H1 (cell line): Measurements from ENCODE around the gene ASIC2. TPM values are rescaled to one million over a fixed set of nuclear protein-coding genes. Genes with fewer than 3 reads are reported as not detected.

ENCODE experiments used
- CTCF ChIA-PET: fragments of 300-600 bp; sonication (Branson Sonifier 250); formaldehyde crosslinking; loops from one replicate; lab custom pipeline; 2021; ENCODE audit not compliant: partially characterized antibody; lab: Charles Lee
- POLR2A ChIA-PET: fragments of 300-600 bp; sonication (Branson Sonifier 250); formaldehyde crosslinking; loops from one replicate; lab custom pipeline; 2021; ENCODE audit warnings: inconsistent platforms; ENCODE audit not compliant: partially characterized antibody; lab: Charles Lee
- DNase-seq, 2 experiments: peaks; one replicate each; pipeline versions ENCODE4 v3.0.0 to v3.0.0-alpha.2; 2010 to 2022; ENCODE audit warnings: low spot score in 2 of 2, low read depth in 1 of 2, mixed read lengths in 1 of 2
- FAIRE-seq: peaks from 2 replicates; lab custom pipeline; 2011; peaks lifted over from hg19 to GRCh38; lab: Jason Lieb, UNC
- H2AFZ ChIP-seq: 2 replicates; pipeline ENCODE4 v1.8.1; 2012; ENCODE audit warnings: low read length, inconsistent platforms
- H2AK5ac ChIP-seq: 2 replicates; pipeline ENCODE4 v1.6.1; 2013; ENCODE audit warnings: low read depth, low read length
- H2BK120ac ChIP-seq: replicated peaks from 2 replicates; pipeline ENCODE3; 2013; ENCODE audit warnings: low read depth, low read length, inconsistent platforms
- H2BK12ac ChIP-seq: 2 replicates; pipeline ENCODE4 v1.6.1; 2013; ENCODE audit warnings: low read depth, low read length
- H2BK15ac ChIP-seq: 2 replicates; pipeline ENCODE4 v1.6.1; 2013; ENCODE audit warnings: low read length
- H2BK20ac ChIP-seq: 2 replicates; pipeline ENCODE4 v1.6.1; 2013; ENCODE audit warnings: low read length
- H2BK5ac ChIP-seq: 2 replicates; pipeline ENCODE4 v1.6.1; 2013; ENCODE audit warnings: low read depth, low read length
- H3K14ac ChIP-seq: 2 replicates; pipeline ENCODE4 v1.6.1; 2013; ENCODE audit warnings: inconsistent platforms; ENCODE audit not compliant: insufficient read length
- H3K18ac ChIP-seq: 2 replicates; pipeline ENCODE4 v1.6.1; 2013; ENCODE audit warnings: low read length; ENCODE audit errors: extremely low read depth
- H3K23ac ChIP-seq: 2 replicates; pipeline ENCODE4 v1.6.1; 2013; ENCODE audit warnings: inconsistent platforms; ENCODE audit not compliant: insufficient read length
- H3K23me2 ChIP-seq: 2 replicates; pipeline ENCODE4 v1.6.1; 2013; ENCODE audit warnings: low read depth, low read length
- H3K27ac ChIP-seq: 2 replicates; pipeline ENCODE4 v1.6.1; 2011; ENCODE audit warnings: low read depth, low read length, inconsistent platforms
- H3K27me3 ChIP-seq, 4 experiments: replicated peaks in 1 of 4; 1 replicate in 1 of 4; 2 replicates in 3 of 4; pipeline versions ENCODE4 v1.6.1 to v1.8.1; 2011 to 2013; ENCODE audit warnings: low read length in 3 of 4, mild to moderate bottlenecking in 3 of 4, inconsistent platforms in 2 of 4, mixed read lengths in 2 of 4, moderate library complexity in 1 of 4; ENCODE audit not compliant: control insufficient read depth in 3 of 4, insufficient read depth in 3 of 4; ENCODE audit errors: extremely low read depth in 1 of 4
- H3K36me3 ChIP-seq, 4 experiments: 2 replicates each; pipeline versions ENCODE4 v1.6.1 to v1.8.1; 2011 to 2013; ENCODE audit warnings: mild to moderate bottlenecking in 4 of 4, low read length in 3 of 4, moderate library complexity in 2 of 4, control low read depth in 1 of 4, inconsistent platforms in 1 of 4; ENCODE audit not compliant: insufficient read depth in 4 of 4, control insufficient read depth in 2 of 4
- H3K4ac ChIP-seq: replicated peaks from 2 replicates; pipeline ENCODE3; 2013; ENCODE audit warnings: low read length, low read depth, mixed read lengths, inconsistent platforms; ENCODE audit not compliant: insufficient read length
- H3K4me1 ChIP-seq, 4 experiments: replicated peaks in 1 of 4; 1 replicate in 1 of 4; 2 replicates in 3 of 4; pipeline versions ENCODE4 v1.6.1 to v1.8.1; 2011 to 2013; ENCODE audit warnings: low read length in 3 of 4, inconsistent platforms in 2 of 4, mixed read lengths in 1 of 4; ENCODE audit not compliant: insufficient read depth in 4 of 4, control insufficient read depth in 3 of 4
- H3K4me2 ChIP-seq, 2 experiments: 2 replicates each; pipeline versions ENCODE4 v1.6.1 to v1.8.1; 2011 to 2013; ENCODE audit warnings: low read depth in 2 of 2, low read length in 2 of 2, control low read depth in 1 of 2, inconsistent platforms in 1 of 2, mild to moderate bottlenecking in 1 of 2; ENCODE audit not compliant: insufficient read depth in 1 of 2
- H3K4me3 ChIP-seq, 4 experiments: fragments of 200-600, 300-600 bp in 1 of 4; sonication (generic), shearing (Covaris generic), sonication (Bioruptor Twin) in 1 of 4; 2 replicates each; pipeline versions ENCODE4 v1.5.1 to v1.8.1; 2011 to 2016; ENCODE audit warnings: low read length in 4 of 4, low read depth in 3 of 4, control low read depth in 2 of 4, inconsistent platforms in 2 of 4, mild to moderate bottlenecking in 2 of 4, mixed read lengths in 1 of 4, moderate library complexity in 1 of 4; ENCODE audit not compliant: insufficient read depth in 2 of 4; ENCODE audit errors: extremely low read depth in 1 of 4
- H3K56ac ChIP-seq: replicated peaks from 2 replicates; pipeline ENCODE3; 2013; ENCODE audit warnings: low read depth, mild to moderate bottlenecking, mixed read lengths, low read length, inconsistent platforms; ENCODE audit not compliant: insufficient read length
- H3K79me1 ChIP-seq: 2 replicates; pipeline ENCODE4 v1.6.1; 2013; ENCODE audit warnings: low read depth, low read length, control low read depth
- H3K79me2 ChIP-seq, 2 experiments: 2 replicates each; pipeline versions ENCODE4 v1.6.1 to v1.8.1; 2012 to 2013; ENCODE audit warnings: low read length in 2 of 2, mild to moderate bottlenecking in 2 of 2, inconsistent platforms in 1 of 2; ENCODE audit not compliant: insufficient read depth in 2 of 2, control insufficient read depth in 1 of 2
- H3K9ac ChIP-seq, 4 experiments: replicated peaks in 1 of 4; 1 replicate in 1 of 4; 2 replicates in 3 of 4; pipeline versions ENCODE4 v1.6.1 to v1.8.1; 2011 to 2013; ENCODE audit warnings: low read depth in 3 of 4, low read length in 3 of 4, control low read depth in 2 of 4, mild to moderate bottlenecking in 2 of 4, moderate library complexity in 2 of 4, inconsistent platforms in 1 of 4; ENCODE audit errors: extremely low read depth in 1 of 4
- H3K9me3 ChIP-seq, 2 experiments: 2 replicates each; pipeline versions ENCODE4 v1.6.1 to v1.8.1; 2012 to 2013; ENCODE audit warnings: mild to moderate bottlenecking in 2 of 2, moderate library complexity in 2 of 2, control low read depth in 1 of 2, inconsistent platforms in 1 of 2, low read depth in 1 of 2, low read length in 1 of 2, mixed read lengths in 1 of 2; ENCODE audit not compliant: insufficient read depth in 2 of 2
- H4K20me1 ChIP-seq, 2 experiments: replicated peaks in 1 of 2; 2 replicates each; pipeline versions ENCODE3 to v1.8.1; 2011 to 2013; ENCODE audit warnings: inconsistent platforms in 2 of 2, low read length in 2 of 2, mild to moderate bottlenecking in 1 of 2; ENCODE audit not compliant: insufficient read depth in 2 of 2, control insufficient read depth in 1 of 2
- H4K5ac ChIP-seq: 2 replicates; pipeline ENCODE4 v1.6.1; 2013; ENCODE audit warnings: low read length, low read depth, mixed read lengths, inconsistent platforms; ENCODE audit not compliant: insufficient read length
- H4K8ac ChIP-seq: 2 replicates; pipeline ENCODE4 v1.8.0; 2013; ENCODE audit warnings: mild to moderate bottlenecking, moderate library complexity, low read length, inconsistent platforms; ENCODE audit not compliant: insufficient read depth; ENCODE audit errors: extremely low read depth
- H4K91ac ChIP-seq: replicated peaks from 2 replicates; pipeline ENCODE3; 2013; ENCODE audit warnings: low read length, mixed read lengths, inconsistent platforms; ENCODE audit not compliant: insufficient read length
- CBX8 ChIP-seq: fragments of 300-800, 300-1000 bp; sonication (generic); IDR thresholded peaks from 2 replicates; pipeline ENCODE4 v1.7.1; 2016; ENCODE audit warnings: low read depth, low read length, borderline replicate concordance
- CTBP2 ChIP-seq: IDR thresholded peaks from 2 replicates; pipeline ENCODE4 v1.7.0; 2011; ENCODE audit warnings: borderline replicate concordance, mild to moderate bottlenecking, moderate library complexity, mixed read lengths, low read length; ENCODE audit not compliant: insufficient read depth, insufficient read length
- E2F6 ChIP-seq: IDR thresholded peaks from 2 replicates; pipeline ENCODE4 v1.6.1; 2012; ENCODE audit warnings: inconsistent platforms
- FOSL1 ChIP-seq: IDR thresholded peaks from 2 replicates; pipeline ENCODE4 v1.6.1; 2011; ENCODE audit warnings: mild to moderate bottlenecking, low read depth, low read length, moderate library complexity; ENCODE audit not compliant: insufficient read depth
- HDAC2 ChIP-seq, 2 experiments: fragments of 300-600 bp in 1 of 2; sonication (generic) in 1 of 2; IDR thresholded peaks; 2 replicates each; pipeline ENCODE4 v1.6.1; 2011 to 2012; ENCODE audit warnings: low read depth in 2 of 2, low read length in 2 of 2, mild to moderate bottlenecking in 2 of 2, moderate library complexity in 2 of 2, borderline replicate concordance in 1 of 2, inconsistent platforms in 1 of 2
- JUN ChIP-seq: IDR thresholded peaks from 2 replicates; pipeline ENCODE4 v1.6.1; 2011; ENCODE audit warnings: low read depth, mild to moderate bottlenecking, improper control_type of control experiment, low read length
- RBBP5 ChIP-seq: IDR thresholded peaks from 2 replicates; pipeline ENCODE4 v1.7.1; 2012; ENCODE audit warnings: low read depth, mild to moderate bottlenecking, inconsistent platforms, low read length, moderate library complexity, borderline replicate concordance
- SP4 ChIP-seq: IDR thresholded peaks from 2 replicates; pipeline ENCODE4 v1.6.1; 2012; ENCODE audit warnings: low read length, inconsistent platforms
- SRF ChIP-seq: IDR thresholded peaks from 2 replicates; pipeline ENCODE4 v1.6.1; 2011; ENCODE audit warnings: mild to moderate bottlenecking, low read depth, low read length, moderate library complexity
- TBP ChIP-seq: IDR thresholded peaks from 2 replicates; pipeline ENCODE4 v1.6.1; 2011; ENCODE audit warnings: low read depth, low read length, improper control_type of control experiment
- TCF12 ChIP-seq: IDR thresholded peaks from 2 replicates; pipeline ENCODE4 v1.6.1; 2011; ENCODE audit warnings: low read depth, mild to moderate bottlenecking, low read length
- USF2 ChIP-seq: IDR thresholded peaks from 2 replicates; pipeline ENCODE4 v1.6.1; 2011; ENCODE audit warnings: low read length, improper control_type of control experiment
- WGBS, 2 experiments: shearing (Covaris generic) in 1 of 2; methylation state at CpG; one replicate each; pipeline versions ENCODE4 v1.1.6 to v1.1.7; 2013 to 2015; ENCODE audit warnings: low lambda C conversion rate in 2 of 2, mixed read lengths in 2 of 2, inconsistent platforms in 1 of 2, low coverage in 1 of 2, missing lambda C conversion rate in 1 of 2; ENCODE audit not compliant: insufficient replicate concordance in 2 of 2, insufficient coverage in 1 of 2, insufficient read length in 1 of 2; ENCODE audit errors: extremely low coverage in 1 of 2, missing lambda C conversion rate in 1 of 2; 5-methylcytosine and 5-hydroxymethylcytosine counted together
- polyA plus RNA-seq, 7 experiments: library from polyadenylated mRNA; depleted of rRNA in 3 of 7; stranded (reverse) in 5 of 7; unstranded in 2 of 7; fragments of >200 nt in 5 of 7; fragments of 200-250 nt in 2 of 7; gene quantifications; 1 replicate in 5 of 7; 2 replicates in 1 of 7; 4 replicates in 1 of 7; pipeline versions ENCODE4 v1.2.1 to v1.2.3, GENCODE V29; 2011 to 2013; ENCODE audit warnings: missing spikeins in 2 of 7, mixed read lengths in 2 of 7
- total RNA-seq: library from RNA; stranded (reverse); fragmentation: NEBNext Ultra II Directional; extraction: Animal tissue kit (Norgen Biotek cat#: 25700); gene quantifications from 2 replicates; pipeline ENCODE4 v1.2.1, GENCODE V29; 2021

The ASIC2 gene
- total and polyA plus RNA-seq, 2 of the 8 experiments (the other 6 are each of a cell fraction or from before 2014, with no cell fraction given), result 0.86 to 1.2 TPM

GRCh38 chr17:33091271-33091670 is 201.8 kb downstream of the ASIC2 start:
- Histone ChIP-seq H3K9ac (no peak overlapping the region), H3K9me3 (no peaks in the 10 kb centered on the region), H3K27ac (no peak overlapping the region), H3K4ac (no peak overlapping the region), H2BK120ac (no peak overlapping the region), H3K14ac (no peak overlapping the region), H2AFZ (no peak overlapping the region), H3K4me3 (no peak overlapping the region), H3K79me2 (no peaks in the 10 kb centered on the region), H2AK5ac (no peak overlapping the region), H3K18ac (no peak overlapping the region), H3K56ac (no peak overlapping the region), H3K4me1 (no peaks in the 10 kb centered on the region), H2BK15ac (no peak overlapping the region), H4K8ac (no peak overlapping the region; the same call in 1 of the 2 replicates), H3K23me2 (no peaks in the 10 kb centered on the region), H2BK5ac (no peak overlapping the region), H3K4me2 (no peak overlapping the region), H2BK12ac (no peak overlapping the region), H3K27me3 (no peaks in the 10 kb centered on the region; a peak in 3 of 7 replicates), H4K91ac (no peak overlapping the region), H4K5ac (no peak overlapping the region), H2BK20ac (no peak overlapping the region), H3K23ac (no peak overlapping the region), H4K20me1 (peaks cover 0 to 1% of the 10 kb centered on the region in 2 experiments), H3K36me3 (no peaks in the 10 kb centered on the region), H3K79me1 (no peaks in the 10 kb centered on the region)
- 93% methylated on average over 5 of the region's 5 CpGs; no CpG with 5 or more reads in 1 of the 2 experiments for WGBS, 2 experiments
- ChIA-PET POLR2A (no interaction called here), CTCF (interaction anchor here (1.0 kb wide), 1 partner anchor 39 kb away, joined by 3 read pairs; no protein-coding TSS in a partner anchor)
- no peak for FAIRE-seq
- DNase-seq, result no peak
- TF ChIP-seq TBP (no peak), E2F6 (no peak), SP4 (no peak), SRF (no peak), JUN (no peak), RBBP5 (no peak), CBX8 (no peak), CTBP2 (no peak), USF2 (no peak), TCF12 (no peak), FOSL1 (no peak), HDAC2 (IDR thresholded peaks at IDR 0.05; ENCODE audit: borderline replicate concordance in 1 of 2, low read depth in 2 of 2, low read length in 2 of 2) (no peak)
